Right ventricle myocardium inferior (tissue), 1 donor: ENCODE results near the gene ZNF664. TPM values are rescaled to one million over a fixed set of nuclear protein-coding genes. Genes with fewer than 3 reads are reported as not detected.

ENCODE experiments used
- ATAC-seq: fragments of 200-7000 bp; cut with Tn5 transposase; one replicate; pipeline ENCODE4 v1.9.1; 2020; ENCODE audit warnings: mild to moderate bottlenecking, moderate library complexity
- DNase-seq: peaks from one replicate; pipeline ENCODE4 v3.0.0; 2021; ENCODE audit errors: missing footprints
- intact Hi-C: fragments of 100-400 bp; cut with DNase I; formaldehyde crosslinking; loops from one replicate; pipeline ENCODE4 v1.11.0; 2022
- long read RNA-seq: library from polyadenylated mRNA; unstranded; transcript quantifications from one replicate; pipeline ENCODE4 v2.0.0, GENCODE V29; 2021
- total RNA-seq: library from RNA; stranded (reverse); fragmentation: NEBNext Ultra II Directional; extraction: Animal tissue kit (Norgen Biotek cat#: 25700); gene quantifications from one replicate; pipeline ENCODE4 v1.2.1, GENCODE V29; 2021
- donor health status: DM: no; HTN: yes; CAD: no; lungs with severe emphysema.

ZNF664 gene
- 86.6 TPM for total RNA-seq
- long read RNA-seq: 0 reads

DNA sequence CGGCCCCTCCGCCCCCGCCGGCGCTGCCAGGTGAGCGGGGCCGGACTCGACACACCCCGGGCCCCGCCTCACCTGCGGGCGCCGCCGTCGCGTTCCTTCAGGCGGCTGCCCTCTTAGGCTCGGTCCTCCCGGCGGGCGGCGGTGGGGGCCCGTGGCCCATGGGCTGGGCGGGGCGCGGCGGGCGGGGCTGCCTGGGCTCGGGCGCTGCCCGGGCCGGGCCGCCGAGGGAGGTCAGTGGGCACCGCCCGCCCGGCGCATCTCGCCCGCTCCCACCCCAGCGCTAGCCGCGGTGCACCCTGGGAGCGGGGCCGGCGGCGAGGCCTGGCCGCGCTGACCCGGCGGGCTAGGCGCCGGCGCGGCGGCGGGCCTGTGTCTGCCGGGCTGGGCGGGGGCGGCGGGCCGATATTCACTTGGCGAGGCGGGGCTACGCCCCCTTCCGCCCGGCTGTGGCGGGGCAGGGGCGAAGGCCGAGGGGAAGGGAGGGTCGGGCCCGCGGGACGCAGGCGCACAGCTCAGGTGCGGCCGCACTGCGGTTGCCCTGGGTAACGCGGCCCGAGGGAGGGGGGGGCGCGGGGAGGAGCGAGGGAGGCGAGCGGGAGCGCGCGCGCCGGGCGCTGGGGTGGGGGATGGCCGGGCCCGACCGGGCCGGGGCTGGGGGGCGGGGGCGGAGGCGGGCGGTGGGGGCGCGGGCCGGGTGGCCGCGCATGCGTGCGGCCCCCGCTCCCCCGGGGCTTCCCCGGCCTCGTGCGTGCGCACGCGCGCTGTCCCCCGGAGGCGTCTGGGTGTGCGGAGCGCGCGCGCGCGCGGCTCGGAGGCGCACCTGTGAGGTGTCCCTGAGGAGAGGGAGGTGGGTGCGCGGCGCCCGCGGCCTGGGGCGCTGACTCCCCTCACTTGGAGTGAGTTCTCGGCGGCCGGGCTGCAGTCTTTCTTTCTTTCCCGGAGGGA lies at the start of gene ZNF664, which contains the start of gene CCDC92:
Gene ZNF664, plus strand, starts transcription at position 759 of the 945 bp plus-strand sequence. CDS start 38,930 bp downstream, outside the sequence.
Gene CCDC92, minus strand, starts transcription at position 375 of the 945 bp plus-strand sequence. CDS start 28,526 bp downstream, outside the sequence.
- ATAC-seq (peak; percentile 93), DNase-seq (peak; percentile 95)
- intact Hi-C loops: no loop called here

DNA sequence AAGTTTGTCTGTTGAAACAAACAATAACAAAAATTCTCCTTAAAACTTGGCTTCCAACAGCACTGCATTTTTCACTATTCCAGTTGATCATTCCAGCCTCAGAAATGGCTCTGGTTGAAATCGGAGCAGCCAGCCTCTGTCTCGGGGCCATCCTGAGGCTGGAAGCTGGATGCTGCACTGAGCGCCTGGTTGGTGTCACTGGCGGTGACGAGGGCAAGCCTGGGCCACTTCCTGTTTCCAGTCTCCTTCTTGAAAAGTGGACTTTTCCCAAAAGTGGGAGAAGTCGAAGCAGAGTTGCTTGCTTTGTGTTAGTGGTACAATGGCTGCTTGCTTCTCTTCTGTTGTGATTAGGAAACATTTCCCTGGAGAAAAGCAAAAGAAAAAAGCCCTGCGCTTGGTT lies 49.1 kb upstream of the ZNF664 start:
- ATAC-seq: no peak
- no peak for DNase-seq
- intact Hi-C loops: no loop called here

DNA sequence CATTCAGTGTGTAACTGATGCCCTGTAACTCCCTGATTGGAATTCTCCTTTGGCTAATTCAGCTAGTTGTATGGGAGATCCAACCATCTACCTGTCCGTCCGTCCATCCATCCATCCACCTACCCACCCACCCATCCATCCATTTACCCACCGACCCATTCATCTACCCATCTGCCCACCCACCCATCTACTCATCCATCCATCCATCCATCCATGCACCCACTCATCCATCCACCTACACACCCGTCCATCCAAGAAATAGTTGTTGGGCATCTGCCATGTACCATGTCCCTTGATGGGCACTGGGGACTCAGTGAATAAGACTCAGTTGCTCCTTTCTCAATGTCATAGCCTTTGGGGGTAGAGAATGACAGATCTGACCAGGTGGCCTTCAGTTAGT lies 48.5 kb upstream of the ZNF664 start:
- intact Hi-C loops: no loop called here
- no peak for ATAC-seq
- no peak for DNase-seq

DNA sequence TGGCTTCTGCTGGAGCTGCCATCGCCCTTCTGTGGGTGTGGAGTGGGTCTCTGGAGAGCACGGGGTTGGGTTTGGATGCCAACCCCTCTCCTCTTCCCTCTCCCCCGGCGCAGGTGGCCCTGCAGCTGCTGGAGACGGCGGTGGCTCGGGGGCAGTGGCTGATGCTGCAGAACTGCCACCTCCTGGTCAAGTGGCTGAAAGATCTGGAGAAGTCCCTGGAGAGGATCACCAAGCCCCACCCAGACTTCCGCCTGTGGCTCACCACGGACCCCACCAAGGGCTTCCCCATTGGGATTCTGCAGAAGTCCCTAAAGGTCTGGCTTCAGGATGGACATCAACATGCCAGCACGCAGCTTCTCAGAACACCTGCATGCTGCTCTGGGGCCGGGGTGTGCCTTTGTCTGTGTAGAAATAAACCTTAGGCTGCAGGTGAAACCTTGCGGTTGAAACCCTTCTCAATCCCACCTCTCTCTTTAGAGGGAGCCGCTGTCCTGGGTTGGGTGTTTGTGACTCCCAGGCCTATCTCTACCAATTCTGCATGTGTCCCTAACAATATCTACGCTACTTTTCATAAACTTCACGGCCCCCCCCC lies 44.6 kb upstream of the ZNF664 start:
- ATAC-seq (no peak), DNase-seq (no peak)
- intact Hi-C loops: no loop called here

GRCh38 chr12:123928897-123929296 lies 44.1 kb upstream of the ZNF664 start:
- peak; percentile 39 for ATAC-seq
- DNase-seq: no peak
- intact Hi-C loops: no loop called here

- intact Hi-C loops: no loop called here
- ATAC-seq (no peak), DNase-seq (no peak)
These were observed 43.0 kb upstream of the ZNF664 start for GRCh38 chr12:123929946-123930583.

DNA sequence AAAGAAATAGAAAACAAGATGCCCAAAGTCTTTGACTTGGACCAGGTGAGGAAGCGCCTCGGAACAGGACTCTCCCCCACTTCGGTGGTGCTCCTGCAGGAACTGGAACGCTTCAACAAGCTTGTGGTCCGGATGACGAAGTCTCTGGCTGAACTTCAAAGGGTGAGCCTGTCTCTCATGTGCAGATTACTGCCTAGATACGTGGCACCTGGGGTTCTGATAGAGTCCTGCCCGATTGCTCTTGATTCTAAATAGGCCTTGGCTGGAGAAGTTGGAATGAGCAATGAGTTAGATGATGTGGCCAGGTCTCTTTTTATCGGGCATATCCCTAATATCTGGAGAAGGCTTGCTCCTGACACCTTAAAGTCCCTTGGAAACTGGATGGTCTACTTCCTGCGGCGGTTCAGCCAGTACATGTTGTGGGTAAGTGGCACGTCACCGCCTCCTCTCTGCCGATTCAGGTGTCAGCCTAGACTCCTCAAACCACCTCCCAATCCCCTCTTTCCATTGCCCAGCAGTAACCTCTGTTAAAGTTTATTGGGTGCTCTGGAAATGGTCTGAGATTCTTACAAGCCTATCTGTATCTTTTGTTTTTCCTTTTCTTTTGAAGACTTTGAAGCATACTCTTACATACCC lies 41.2 kb upstream of the ZNF664 start:
- intact Hi-C loops: no loop called here
- ATAC-seq (no peak), DNase-seq (peak; percentile 44)

- intact Hi-C loops: no loop called here
- DNase-seq (no peak), ATAC-seq (no peak)
These were observed 39.8 kb upstream of the ZNF664 start for GRCh38 chr12:123933214-123933613.

- no peak for DNase-seq
- peak; percentile 20 for ATAC-seq
- intact Hi-C loops: no loop called here
These were observed 38.9 kb upstream of the ZNF664 start for GRCh38 chr12:123934016-123934620.

GRCh38 chr12:123934829-123935228 lies 38.2 kb upstream of the ZNF664 start:
- ATAC-seq (no peak), DNase-seq (no peak)

GRCh38 chr12:123935956-123936355 lies 37.1 kb upstream of the ZNF664 start:
- intact Hi-C loops: no loop called here
- ATAC-seq (no peak), DNase-seq (peak; percentile 42)

More at GRCh38 chr12:123934829-123935228, 38.2 kb upstream of the ZNF664 start:
- intact Hi-C loops: no loop called here

- intact Hi-C loops: no loop called here
- DNase-seq (peak; percentile 49), ATAC-seq (no peak)
These were observed 36.5 kb upstream of the ZNF664 start for GRCh38 chr12:123936471-123936870.

DNA sequence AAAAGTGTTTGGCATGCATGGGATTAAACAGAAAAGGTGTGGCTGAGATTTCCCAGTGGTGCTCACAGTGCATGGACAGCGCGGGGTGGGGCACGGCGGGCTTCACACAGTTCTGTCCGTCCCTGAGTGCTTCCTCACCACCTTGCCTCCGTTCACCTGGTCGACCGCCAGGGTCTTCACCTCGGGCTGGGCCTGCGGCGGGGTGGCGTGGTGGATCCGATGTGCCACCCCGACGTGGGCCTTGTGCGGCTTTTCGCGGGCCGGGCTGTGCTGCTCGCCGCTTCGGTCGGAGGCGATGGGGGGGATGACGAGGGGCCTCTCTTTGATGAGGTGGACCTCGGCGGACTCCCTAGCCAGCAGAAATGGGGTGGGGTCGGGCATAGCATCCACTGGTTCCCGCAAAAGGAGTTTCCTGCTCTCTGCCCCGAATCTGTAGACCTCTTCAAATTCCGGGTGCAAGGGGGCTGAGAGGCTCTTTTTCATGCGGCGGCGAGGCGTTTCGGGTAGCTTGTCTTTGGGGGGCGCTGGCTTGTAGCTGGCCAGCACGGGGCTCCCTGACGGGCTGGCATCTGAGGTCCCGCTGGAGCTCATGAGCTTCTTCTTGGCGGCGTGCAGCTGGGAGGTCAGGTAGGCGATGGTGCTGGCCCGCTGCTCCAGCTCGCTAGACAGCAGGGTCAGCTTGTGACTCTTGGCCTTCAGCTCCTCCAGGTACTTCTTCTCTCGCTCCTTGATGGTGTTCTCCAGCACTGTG lies 35.9 kb upstream of the ZNF664 start:
- peak; percentile 47 for DNase-seq
- ATAC-seq: no peak
- intact Hi-C loops: no loop called here

DNA sequence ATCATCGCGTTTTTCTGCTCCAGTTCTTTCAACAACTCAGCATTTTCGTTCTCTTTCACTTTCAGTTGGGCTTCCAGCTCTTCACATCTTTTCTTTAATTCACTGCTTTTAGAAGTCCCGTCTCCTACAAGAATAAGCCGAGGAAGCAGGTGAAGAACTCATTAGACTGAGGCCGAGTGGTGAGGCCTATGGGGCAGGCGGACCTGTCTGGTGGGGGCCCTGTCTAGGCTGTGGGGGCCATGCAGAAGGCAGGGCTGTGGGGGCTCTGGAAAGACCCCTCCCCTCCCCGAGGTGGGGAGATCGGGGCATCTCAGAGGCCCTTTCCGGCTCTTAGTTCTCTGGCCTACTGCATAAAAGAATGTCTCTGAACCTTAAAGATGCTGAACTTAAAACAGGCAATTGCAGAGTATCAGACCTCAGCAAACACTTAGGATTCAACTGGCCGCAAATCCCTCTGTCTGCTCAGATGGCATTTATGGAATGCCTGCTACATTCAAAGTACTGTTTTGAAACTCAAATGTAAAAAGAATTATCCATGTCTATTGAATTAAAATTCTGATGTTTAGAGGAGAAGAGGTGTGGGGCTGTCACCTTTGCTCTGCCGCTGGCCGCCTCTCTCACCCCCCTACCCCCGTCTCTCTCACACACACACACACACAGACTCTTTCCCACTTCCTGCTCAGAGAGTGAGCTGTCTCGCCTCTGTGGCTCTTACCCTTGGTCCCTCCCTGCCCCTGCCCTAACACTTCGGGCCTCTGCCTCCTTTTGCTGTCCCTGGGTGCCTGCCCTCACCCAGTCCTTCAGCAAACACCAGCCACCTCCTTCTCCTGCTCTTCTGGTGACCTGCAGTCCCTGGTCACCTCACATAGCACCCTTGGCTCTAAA lies 35.1 kb upstream of the ZNF664 start:
- intact Hi-C loops: no loop called here
- ATAC-seq (peak; percentile 17), DNase-seq (peak; percentile 23)

DNA sequence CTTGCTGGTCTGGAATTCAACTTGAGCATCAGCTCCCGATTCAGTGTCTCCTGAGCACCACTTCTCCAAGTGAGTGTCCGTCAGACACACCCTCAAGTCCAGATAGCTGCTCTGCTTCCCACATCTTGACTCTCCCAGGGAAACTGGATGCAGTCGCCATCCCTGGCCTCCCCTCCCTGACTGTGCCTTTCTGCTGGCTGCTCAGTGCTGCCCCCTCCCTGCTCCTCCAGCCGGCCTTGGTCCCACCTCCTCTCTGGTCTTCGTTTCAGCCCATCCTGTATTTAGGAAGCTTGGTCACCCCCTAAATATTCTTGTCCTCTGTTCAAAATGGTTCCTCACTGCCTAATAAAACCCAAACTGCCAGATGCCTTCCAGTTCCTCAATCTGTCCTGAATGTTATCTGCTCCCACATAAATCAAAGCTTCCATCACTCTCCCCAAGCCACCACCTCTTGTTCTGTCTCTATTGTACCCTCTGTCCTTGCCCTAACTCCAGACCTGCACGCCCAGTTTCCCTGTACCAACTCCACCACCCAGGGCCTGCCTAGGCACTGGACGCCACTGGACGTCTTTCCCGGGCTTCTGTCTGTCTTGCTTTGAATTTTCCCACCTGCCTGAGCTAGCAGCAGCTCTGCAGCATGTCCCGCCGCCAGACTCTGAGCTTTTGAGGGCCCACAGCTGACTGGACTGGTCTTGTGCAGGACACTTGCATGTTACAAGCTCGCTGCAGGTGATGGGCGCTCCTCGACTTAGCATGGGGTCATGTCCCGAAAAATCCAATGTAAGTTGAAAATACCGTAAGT lies 34.1 kb upstream of the ZNF664 start:
- peak; percentile 57 for DNase-seq
- intact Hi-C loops: no loop called here
- ATAC-seq: no peak
